GM15510 (cell line): Measurements from ENCODE around the gene SLC25A28.
A peak's percentile ranks its signal among the peaks of the same experiment; 100 is the strongest.

Experiments
- POLR2A ChIP-seq: IDR thresholded peaks from 3 replicates; pipeline ENCODE4 v1.6.1; 2011; ENCODE audit warnings: borderline replicate concordance; ENCODE audit not compliant: insufficient read length; ENCODE audit errors: extremely low read depth

SLC25A28 gene, protein sequence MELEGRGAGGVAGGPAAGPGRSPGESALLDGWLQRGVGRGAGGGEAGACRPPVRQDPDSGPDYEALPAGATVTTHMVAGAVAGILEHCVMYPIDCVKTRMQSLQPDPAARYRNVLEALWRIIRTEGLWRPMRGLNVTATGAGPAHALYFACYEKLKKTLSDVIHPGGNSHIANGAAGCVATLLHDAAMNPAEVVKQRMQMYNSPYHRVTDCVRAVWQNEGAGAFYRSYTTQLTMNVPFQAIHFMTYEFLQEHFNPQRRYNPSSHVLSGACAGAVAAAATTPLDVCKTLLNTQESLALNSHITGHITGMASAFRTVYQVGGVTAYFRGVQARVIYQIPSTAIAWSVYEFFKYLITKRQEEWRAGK

DNA sequence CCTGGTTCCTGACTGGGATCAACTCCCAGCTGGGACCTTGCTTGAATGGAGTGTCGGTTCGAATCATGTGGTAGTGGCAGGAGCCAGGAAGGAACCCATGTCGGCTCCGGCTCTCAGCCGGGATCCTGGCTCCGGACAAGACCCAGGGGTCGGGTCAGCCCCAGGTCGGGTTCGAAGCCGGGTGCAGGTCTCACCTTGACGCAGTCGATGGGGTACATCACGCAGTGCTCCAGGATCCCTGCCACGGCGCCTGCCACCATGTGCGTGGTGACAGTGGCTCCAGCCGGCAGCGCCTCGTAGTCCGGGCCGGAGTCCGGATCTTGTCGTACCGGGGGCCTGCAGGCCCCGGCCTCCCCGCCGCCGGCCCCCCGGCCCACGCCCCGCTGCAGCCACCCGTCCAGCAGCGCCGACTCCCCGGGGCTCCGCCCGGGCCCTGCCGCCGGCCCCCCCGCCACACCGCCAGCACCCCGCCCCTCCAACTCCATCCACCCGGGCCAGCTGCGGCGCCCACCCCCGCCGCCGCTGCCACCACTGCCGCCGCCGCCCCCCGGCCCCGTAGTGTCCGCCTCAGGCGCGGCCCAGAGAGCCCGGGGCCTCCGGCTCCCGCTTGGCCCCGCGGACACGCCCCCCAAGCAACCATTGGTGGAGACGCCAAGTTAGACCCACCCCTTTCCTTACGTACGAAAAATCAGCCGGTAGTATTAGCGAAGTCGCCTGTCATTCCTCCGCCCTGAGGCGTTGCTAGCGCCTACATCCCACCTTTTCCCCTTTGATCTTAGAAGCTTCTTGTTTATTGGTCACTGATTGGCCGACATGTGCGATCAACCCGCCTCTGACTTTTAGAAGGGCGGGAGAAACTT lies at the start of gene SLC25A28:
TSS of gene SLC25A28 (minus strand) at position 589 of the 860 bp plus-strand sequence. CDS start at position 485, 104 bp downstream.
- no peak for TF ChIP-seq POLR2A

DNA sequence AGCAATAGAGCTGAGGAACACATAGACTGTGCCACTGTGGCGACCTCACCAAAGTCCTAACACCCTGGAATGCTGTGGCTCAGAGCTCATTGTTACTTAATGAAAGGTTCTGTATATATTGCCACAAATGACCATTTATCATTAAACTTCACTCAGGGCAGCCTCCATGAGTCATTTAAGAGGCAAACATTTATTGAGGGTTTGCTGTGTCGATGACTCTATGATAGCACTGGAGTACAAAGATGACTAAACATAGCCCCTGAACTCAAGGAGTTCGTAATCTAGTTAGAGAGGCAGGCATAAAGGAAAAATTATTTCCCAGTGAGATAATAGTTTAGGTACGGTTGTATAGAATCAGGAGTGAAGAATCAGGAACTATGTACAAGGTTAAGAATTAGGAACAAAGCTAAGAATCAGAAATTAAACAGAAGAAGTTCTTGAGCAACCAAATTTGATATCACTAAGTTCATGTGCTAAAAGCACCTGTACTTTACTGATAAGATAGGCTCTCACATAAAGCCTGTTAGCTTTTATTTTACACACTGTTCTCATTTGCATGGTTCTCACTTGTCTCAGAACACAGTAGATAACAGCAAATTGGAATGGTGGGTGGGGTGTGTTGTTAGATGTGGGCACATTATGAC lies 47.0 kb upstream of the SLC25A28 start:
- TF ChIP-seq POLR2A: no peak

DNA sequence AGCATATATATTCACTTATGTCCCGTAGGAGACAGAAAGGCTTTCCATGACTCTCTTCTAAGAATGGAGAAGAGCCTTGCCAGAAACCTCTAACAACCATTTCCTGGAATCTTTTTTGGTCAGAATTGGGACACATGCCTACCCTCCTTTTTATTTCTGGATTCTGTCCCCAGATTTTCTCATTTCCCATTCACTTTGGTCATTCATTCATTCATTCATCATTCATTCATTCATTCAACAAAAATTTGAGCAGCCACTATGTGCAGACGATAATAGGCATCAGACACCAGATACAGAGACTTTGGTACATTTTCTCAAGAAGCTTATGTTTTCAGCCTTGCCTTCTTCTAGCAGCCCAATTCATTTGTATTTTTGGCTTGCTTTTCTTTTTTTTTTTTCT lies 45.1 kb upstream of the SLC25A28 start:
- TF ChIP-seq POLR2A: no peak

DNA sequence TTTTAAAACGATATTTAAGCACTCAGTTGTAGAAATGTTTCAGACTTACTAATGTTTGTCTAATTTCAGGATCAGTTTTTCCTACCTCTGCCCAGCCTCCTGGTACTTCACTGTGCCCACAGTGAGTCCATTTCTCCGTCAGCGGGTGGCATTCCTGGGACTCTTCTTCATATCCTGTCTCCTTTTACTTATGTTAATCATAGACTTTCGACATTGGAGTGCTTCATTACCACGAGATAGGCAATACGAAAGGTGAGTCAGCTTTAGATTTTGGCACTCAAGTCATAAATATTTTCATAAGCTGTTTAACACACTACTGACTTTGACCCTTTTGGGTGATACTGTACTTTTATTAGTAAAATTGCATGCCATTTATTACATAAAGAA lies 41.1 kb upstream of the SLC25A28 start:
- TF ChIP-seq POLR2A: no peak

DNA sequence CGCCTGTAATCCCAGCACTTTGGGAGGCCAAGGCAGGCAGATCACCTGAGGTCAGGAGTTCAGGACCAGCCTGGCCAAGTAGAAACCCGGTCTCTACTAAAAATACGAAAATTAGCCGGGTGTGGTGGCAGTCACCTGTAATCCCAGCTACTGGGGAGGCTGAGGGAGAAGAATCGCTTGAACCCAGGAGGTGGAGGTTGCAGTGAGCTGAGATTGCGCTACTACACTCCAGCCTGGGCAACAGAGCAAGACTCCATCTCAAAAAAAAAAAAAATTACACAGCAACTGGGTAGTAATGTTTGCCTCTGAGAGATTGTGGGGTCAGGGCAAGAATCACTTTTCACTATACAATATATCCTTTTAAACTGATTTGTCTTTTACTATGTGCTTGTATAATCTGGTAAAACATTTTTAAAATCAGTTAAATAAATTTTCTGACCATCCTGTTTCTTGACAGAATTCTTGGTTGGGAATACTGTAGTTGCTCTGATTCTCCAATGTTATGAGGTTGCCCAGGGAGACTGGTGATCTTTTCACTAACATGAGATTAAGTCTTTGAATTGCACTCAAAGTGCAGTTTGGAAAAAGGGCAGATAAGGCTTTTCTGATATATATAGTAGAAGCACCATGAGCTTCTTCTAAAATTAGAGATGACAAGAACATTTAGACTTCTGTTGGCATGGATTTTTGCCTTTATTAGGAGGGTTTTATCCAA lies 40.6 kb upstream of the SLC25A28 start:
- TF ChIP-seq POLR2A: no peak

DNA sequence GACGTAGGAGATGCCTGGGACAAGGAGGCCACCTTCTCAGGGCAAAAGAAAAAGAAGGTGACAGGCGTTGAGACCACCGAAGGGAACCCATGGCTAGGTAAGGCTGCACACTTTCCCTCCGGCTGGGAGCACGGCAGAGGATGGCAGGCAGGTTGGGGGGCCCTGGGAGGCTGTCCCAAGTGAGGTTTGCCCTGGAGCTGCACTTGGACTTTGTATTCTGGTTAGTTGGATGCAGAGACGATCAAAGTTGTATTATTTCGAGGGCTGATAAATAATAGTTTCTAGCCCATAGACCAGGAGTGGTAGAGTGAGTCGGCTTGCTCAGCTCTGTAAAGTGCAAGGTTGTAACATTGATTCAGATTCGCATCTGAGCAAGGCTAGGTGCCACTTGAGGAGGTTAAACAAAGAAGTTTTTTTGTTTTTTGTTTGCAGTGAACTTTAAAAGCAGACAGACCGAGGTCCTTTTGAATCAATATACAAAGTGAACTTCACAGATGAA lies 39.7 kb upstream of the SLC25A28 start:
- no peak for TF ChIP-seq POLR2A

DNA sequence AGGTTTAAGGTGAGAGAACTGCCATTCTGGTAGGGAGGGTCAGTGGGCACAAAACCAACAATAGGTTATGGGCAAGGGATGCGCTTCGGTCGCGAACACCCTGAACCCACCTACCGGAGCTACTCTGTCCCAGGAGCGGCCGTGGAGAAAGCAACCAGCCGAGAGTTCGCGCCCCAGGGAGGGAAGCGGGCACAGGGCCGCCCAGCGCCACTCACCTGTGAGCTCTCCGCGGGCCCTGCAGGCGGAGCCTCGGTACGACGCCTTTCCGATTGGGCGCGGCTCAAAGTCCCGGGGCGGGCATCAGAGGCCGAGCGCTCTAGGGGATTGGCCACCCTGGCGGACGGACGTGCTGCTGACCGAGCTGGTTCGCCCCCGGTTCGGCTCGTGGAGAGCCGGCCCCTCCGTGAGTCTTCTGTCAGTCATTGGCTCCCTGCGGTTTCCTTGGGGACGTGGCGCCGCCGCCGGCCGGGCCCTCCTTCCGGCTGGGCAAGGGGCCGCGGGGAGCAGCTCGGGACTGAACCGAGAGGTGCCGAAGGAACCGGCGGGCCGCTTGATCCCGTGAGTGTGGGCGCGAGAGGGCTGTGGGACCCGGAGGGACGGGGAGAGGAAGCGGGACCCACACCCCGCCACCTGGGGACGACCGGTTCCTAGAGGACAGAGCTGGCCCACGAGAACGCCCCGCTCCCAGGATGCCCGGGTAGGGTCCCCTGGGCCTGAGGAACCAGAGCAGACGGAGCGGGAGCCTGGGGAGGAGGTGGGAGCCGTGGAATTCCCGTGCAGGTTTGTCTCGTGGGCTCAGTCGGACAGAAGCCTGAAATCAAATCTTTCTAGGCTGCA lies 39.0 kb upstream of the SLC25A28 start, which contains the start of gene ENTPD7:
TSS of gene ENTPD7 (plus strand) at position 479 of the 837 bp plus-strand sequence. CDS start 448 bp downstream, outside the sequence.
- TF ChIP-seq POLR2A: peak; percentile 70

DNA sequence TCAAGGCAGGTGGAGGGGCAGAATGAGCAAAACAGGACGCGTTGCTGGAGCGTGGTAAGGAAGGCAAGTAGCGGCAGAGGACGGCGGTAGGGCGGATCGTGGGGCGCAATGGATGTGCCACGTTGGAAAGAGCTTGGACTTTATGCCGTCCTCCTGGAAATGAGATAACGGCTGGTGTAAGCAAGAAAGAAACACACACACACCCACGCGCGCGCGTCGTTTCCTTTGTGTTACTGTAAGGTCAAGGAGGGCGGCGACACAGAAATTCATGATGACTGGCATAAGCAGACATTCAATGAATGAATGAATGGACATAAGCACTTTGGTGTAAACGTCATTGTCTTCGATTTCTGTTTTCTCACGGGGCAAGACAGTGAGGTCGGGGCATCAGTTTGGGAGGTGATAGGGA lies 38.4 kb upstream of the SLC25A28 start:
- no peak for TF ChIP-seq POLR2A

DNA sequence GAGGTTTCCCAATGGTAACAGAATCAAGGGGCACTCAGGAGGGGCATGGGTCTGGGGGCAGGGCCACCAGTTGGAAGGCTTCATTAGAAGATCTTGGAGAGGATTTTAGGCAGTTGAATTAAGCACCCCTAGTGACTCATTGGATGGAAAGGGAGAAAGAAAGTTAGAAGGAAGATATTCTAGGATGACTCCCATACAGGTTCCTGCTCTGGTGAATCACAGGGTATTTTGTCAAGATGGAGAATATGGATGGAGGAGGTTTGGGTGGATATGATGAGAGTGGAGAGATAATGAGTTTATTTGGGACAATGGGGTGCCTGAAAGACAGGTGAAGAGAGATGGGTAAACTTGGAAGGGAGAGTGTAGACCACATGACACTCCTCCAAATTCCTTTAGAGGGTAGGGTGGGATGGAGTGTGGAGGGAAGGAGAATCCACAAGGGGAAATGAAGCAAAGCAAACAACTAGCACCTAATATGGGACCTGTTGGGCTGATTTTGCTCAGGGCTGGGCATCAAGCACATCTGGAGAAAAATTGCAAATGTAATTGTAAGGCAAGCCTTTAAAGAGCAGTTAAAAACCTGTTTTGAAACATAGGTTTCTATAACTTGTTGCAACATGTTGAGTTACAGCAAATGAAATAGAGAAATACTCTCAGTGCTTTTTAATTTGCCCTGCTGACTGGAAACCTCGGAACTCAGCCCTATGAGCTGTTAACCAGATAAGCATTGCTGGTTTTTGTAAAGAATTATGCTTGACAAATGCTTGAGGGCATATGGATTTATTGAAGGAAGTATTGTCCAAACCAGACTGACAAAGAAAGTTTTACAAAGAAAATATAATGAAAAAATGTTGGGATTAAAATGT lies 36.2 kb upstream of the SLC25A28 start:
- TF ChIP-seq POLR2A: no peak

DNA sequence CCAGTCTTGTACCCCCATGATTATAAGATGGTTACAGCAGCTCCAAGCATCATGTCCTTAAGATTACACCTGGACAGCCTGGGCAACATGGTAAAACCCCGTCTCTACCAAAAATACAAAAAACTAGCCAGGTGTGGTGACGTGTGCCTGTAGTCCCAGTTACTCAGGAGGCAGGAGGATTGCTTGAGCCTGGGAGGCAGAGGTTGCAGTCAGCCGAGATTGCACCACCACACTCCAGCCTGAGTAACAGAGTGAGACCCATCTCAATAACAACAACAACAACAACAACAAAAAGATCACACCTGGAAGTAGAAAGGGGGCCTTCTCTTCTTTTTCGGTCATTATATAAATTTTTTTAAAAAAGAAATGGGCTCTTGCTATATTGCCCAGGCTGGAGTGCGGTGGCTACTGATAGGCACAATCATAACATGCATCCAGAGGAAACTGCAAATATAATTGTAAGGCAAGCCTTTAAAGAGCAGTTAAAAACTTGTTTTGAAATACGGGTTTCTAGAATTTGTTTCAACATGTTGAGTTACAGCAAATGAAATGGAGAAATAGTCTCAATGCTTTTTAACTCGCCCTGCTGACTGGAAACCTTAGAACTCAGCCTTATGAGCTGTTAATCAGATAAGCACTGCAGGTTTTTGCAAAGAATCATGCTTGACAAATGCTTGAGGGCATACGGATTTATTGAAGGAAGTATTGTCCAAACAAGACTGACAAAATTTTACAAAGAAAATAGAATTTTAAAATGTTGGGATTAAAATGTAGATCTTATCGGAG lies 34.3 kb upstream of the SLC25A28 start:
- no peak for TF ChIP-seq POLR2A

DNA sequence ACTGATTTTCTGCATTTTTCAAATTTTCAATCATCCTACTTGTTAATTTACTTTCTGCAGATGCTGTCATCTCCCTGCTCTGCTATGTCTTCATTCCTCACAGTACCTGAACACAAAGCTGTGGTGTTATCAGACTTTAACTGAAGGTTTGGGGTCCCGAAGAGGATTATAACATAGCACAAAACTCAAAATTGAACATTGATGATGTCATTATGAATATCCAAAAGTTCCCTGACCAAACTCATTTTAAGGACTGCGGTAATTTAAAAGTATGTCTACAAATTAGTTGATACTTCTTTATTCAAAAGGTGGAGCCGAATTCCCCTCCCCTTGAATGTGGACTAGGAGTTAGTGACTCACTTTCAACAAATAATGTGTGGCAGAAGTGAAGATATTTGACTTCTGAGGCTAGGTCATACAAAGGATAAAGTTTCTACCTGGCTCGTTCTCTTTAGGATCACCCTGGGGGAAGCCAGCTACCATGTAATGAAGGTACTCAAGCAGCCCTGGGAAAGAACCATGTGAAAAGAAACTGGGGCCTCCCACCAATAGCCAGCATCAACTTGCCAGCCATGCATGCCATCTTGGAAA lies 32.7 kb upstream of the SLC25A28 start:
- TF ChIP-seq POLR2A: no peak
